H1 (cell line): ENCODE measurements around the gene SMYD1. TPM values are rescaled to one million over a fixed set of nuclear protein-coding genes. Genes with fewer than 3 reads are reported as not detected.

Source experiments
- HDAC6 ChIP-seq: IDR thresholded peaks from one replicate; pipeline ENCODE4 v1.7.1; 2012; ENCODE audit warnings: low read depth, mild to moderate bottlenecking, inconsistent platforms, low read length, moderate library complexity
- SP2 ChIP-seq: IDR thresholded peaks from 2 replicates; pipeline ENCODE4 v1.6.1; 2012; ENCODE audit warnings: mild to moderate bottlenecking, low read length, inconsistent platforms
- polyA plus RNA-seq, 7 experiments: library from polyadenylated mRNA; depleted of rRNA in 3 of 7; stranded (reverse) in 5 of 7; unstranded in 2 of 7; fragments of >200 nt in 5 of 7; fragments of 200-250 nt in 2 of 7; gene quantifications; 1 replicate in 5 of 7; 2 replicates in 1 of 7; 4 replicates in 1 of 7; pipeline versions ENCODE4 v1.2.1 to v1.2.3, GENCODE V29; 2011 to 2013; ENCODE audit warnings: missing spikeins in 2 of 7, mixed read lengths in 2 of 7
- total RNA-seq: library from RNA; stranded (reverse); fragmentation: NEBNext Ultra II Directional; extraction: Animal tissue kit (Norgen Biotek cat#: 25700); gene quantifications from 2 replicates; pipeline ENCODE4 v1.2.1, GENCODE V29; 2021

SMYD1 gene
- total and polyA plus RNA-seq, 2 of the 8 experiments (the other 6 are each of a cell fraction or from before 2014, with no cell fraction given): 0.06 TPM; not detected in 1

- TF ChIP-seq SP2: no peak
- no peak for TF ChIP-seq HDAC6
Measured at GRCh38 chr2:88136817-88137216, 69.2 kb downstream of the SMYD1 start (continued).
